Peyer's patch (tissue), 4 donors: ENCODE results near the gene CLTB.

ENCODE experiments used
- CTCF ChIP-seq, 6 experiments: fragments of 450-650 bp in 4 of 6; fragments of 200-600 bp in 2 of 6; sonication (generic) in 1 of 6; IDR thresholded peaks; one replicate each; pipeline ENCODE4 v1.5.1; 2017 to 2019; ENCODE audit warnings: antibody characterized with exemption in 6 of 6, mild to moderate bottlenecking in 3 of 6, moderate library complexity in 1 of 6
- POLR2A ChIP-seq, 2 donors: fragments of 450-650 bp; IDR thresholded peaks; one replicate each; pipeline ENCODE4 v1.5.1; 2017; ENCODE audit warnings: antibody characterized with exemption in 2 of 2, mild to moderate bottlenecking in 2 of 2, moderate library complexity in 2 of 2

- no peak for TF ChIP-seq POLR2A (IDR thresholded peaks at IDR 0.05)
- TF ChIP-seq CTCF (IDR thresholded peaks at IDR 0.05) = no peak
Observed at GRCh38 chr5:176356179-176356566, 60.2 kb downstream of the CLTB start.
